Type B pancreatic cell (in vitro differentiated cells): ENCODE results near the gene CLVS2. TPM values are rescaled to one million over a fixed set of nuclear protein-coding genes. Genes with fewer than 3 reads are reported as not detected.

Experiments
- DNase-seq: peaks from one replicate; pipeline ENCODE4 v3.0.0; 2021; ENCODE audit warnings: mixed read lengths; ENCODE audit not compliant: unreplicated experiment; ENCODE audit errors: extremely low spot score
- H3K27ac Mint-ChIP-seq: 2 replicates; pipeline ENCODE4 v1.8.0; 2021; ENCODE audit warnings: mild to moderate bottlenecking, mixed read lengths
- H3K27me3 Mint-ChIP-seq: 2 replicates; pipeline ENCODE4 v1.8.0; 2021; ENCODE audit warnings: mixed read lengths
- H3K36me3 Mint-ChIP-seq: 2 replicates; pipeline ENCODE4 v1.8.0; 2021; ENCODE audit warnings: mixed read lengths
- H3K4me1 Mint-ChIP-seq: one replicate; pipeline ENCODE4 v1.8.0; 2021; ENCODE audit warnings: mixed read lengths; ENCODE audit not compliant: unreplicated experiment
- H3K4me3 Mint-ChIP-seq: 2 replicates; pipeline ENCODE4 v1.8.0; 2021; ENCODE audit warnings: mild to moderate bottlenecking, mixed read lengths
- H3K9me3 Mint-ChIP-seq: 2 replicates; pipeline ENCODE4 v1.8.0; 2021; ENCODE audit warnings: mixed read lengths
- CTCF ChIP-seq: fragments of 200-600 bp; sonication (generic); conservative IDR thresholded peaks from 2 replicates; pipeline ENCODE4 v1.5.0; 2021; ENCODE audit warnings: antibody characterized with exemption, mild to moderate bottlenecking
- long read RNA-seq: library from polyadenylated mRNA; unstranded; transcript quantifications from one replicate; pipeline ENCODE4 v2.0.0, GENCODE V29; 2020
- total RNA-seq: library from RNA; stranded (reverse); gene quantifications from 2 replicates; pipeline ENCODE4 v1.2.1, GENCODE V29; 2021; ENCODE audit warnings: low replicate concordance

Gene CLVS2
- total RNA-seq: 0.62 and 0.75 TPM in 2 replicates
- long read RNA-seq: 0 reads

- H3K27ac Mint-ChIP-seq: peak within 1 kb of the TSS; percentile 83
- H3K36me3 Mint-ChIP-seq: no peaks in the 10 kb centered on the region
- TF ChIP-seq CTCF: no peak
- peak within 1 kb of the TSS; percentile 86 for H3K4me3 Mint-ChIP-seq
- no peaks in the 10 kb centered on the region for H3K9me3 Mint-ChIP-seq
- H3K27me3 Mint-ChIP-seq: peaks cover 71% of the 10 kb centered on the region
- DNase-seq: peak; percentile 72
- H3K4me1 Mint-ChIP-seq: peaks cover 6% of the 10 kb centered on the region
Observed at GRCh38 chr6:122995921-122996793, at the start of gene CLVS2. TSS of gene CLVS2 (plus strand) at chr6:122996235. CDS start at chr6:122997778, 1,543 bp downstream.

GRCh38 chr6:122947355-122947754 is 48.7 kb upstream of the CLVS2 start:
- H3K9me3 Mint-ChIP-seq: peaks cover 5% of the 10 kb centered on the region

GRCh38 chr6:122953766-122954165 is 42.3 kb upstream of the CLVS2 start:
- H3K36me3 Mint-ChIP-seq: no peaks in the 10 kb centered on the region
- no peak overlapping the region for H3K27ac Mint-ChIP-seq
- H3K4me1 Mint-ChIP-seq: no peaks in the 10 kb centered on the region
- no peak for DNase-seq
- H3K27me3 Mint-ChIP-seq: no peaks in the 10 kb centered on the region
- no peak for TF ChIP-seq CTCF
- peaks cover 15% of the 10 kb centered on the region for H3K9me3 Mint-ChIP-seq
- H3K4me3 Mint-ChIP-seq: no peak overlapping the region

More at GRCh38 chr6:122947355-122947754, 48.7 kb upstream of the CLVS2 start:
- no peaks in the 10 kb centered on the region for H3K4me1 Mint-ChIP-seq
- H3K27ac Mint-ChIP-seq: no peak overlapping the region
- TF ChIP-seq CTCF: peak; percentile 72
- DNase-seq: no peak
- H3K27me3 Mint-ChIP-seq: peaks cover 3% of the 10 kb centered on the region
- no peak overlapping the region for H3K4me3 Mint-ChIP-seq
- H3K36me3 Mint-ChIP-seq: no peaks in the 10 kb centered on the region

GRCh38 chr6:122956376-122956775 is 39.7 kb upstream of the CLVS2 start:
- H3K4me3 Mint-ChIP-seq: no peak overlapping the region
- peaks cover 15% of the 10 kb centered on the region for H3K9me3 Mint-ChIP-seq
- H3K36me3 Mint-ChIP-seq: no peaks in the 10 kb centered on the region
- H3K27ac Mint-ChIP-seq: no peak overlapping the region
- H3K27me3 Mint-ChIP-seq: no peaks in the 10 kb centered on the region
- DNase-seq: no peak
- H3K4me1 Mint-ChIP-seq: no peaks in the 10 kb centered on the region
- TF ChIP-seq CTCF: no peak

- Mint-ChIP-seq H3K4me3 (no peak overlapping the region), H3K27ac (no peak overlapping the region), H3K4me1 (no peaks in the 10 kb centered on the region), H3K36me3 (no peaks in the 10 kb centered on the region), H3K9me3 (peaks cover 6% of the 10 kb centered on the region), H3K27me3 (no peaks in the 10 kb centered on the region)
- TF ChIP-seq CTCF: no peak
- DNase-seq: no peak
Observed at GRCh38 chr6:122962000-122962624, 33.9 kb upstream of the CLVS2 start.
